Dedifferentiated amniotic fluid mesenchymal stem cell (primary cell): ENCODE results near the gene ZNF691.
"Not testable (repeated sequence)": the region's sequence is repeated elsewhere in the genome, so short reads cannot be mapped to it uniquely, and the experiment has no call there.

Experiments
- DNase-seq: peaks from one replicate; pipeline ENCODE4 v3.0.0-alpha.2; 2016; ENCODE audit errors: extremely low spot score

Gene ZNF691

GRCh38 chr1:42832641-42833240 lies 13.7 kb upstream of the ZNF691 start:
- no peak for DNase-seq

- DNase-seq = no peak
Measured at GRCh38 chr1:42833981-42834380, 12.4 kb upstream of the ZNF691 start.

DNA sequence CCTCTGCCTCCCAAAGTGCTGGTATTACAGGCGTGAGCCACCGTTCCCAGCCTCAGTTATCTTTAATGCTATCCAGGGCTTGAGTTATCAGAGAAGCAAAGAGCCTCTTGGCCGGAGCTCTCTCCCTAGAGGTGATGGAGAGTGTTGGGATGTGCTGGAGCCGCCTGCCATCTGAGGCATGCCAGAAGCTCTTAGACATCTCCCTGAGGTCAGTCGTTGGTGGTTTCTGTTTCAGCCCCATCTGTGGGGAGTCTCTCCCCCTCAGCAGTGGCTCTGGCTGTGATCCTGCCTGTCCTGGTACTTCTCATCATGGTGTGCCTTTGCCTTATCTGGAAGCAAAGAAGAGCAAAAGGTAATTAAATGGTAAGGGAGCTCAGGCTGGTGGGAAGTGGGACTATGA lies 11.6 kb upstream of the ZNF691 start:
- no peak for DNase-seq

DNA sequence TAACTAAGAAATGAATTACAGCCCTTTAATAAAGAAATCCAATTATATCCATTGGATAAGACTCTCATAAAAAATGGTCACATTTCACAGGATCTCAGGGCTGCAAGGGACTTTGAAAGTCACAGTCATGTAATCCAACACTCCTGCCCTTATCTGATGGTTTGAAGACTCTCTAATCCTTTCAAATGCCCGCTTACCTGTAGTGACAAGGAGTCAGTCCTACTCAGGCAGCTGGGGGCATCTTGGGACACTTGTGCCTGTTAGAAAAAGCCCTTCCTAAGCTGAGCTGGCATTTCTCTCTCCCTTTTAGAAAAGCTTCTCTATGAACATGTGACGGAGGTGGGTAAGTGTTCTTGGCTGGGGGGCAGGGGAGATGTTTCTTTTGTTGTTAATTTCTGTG lies 11.0 kb upstream of the ZNF691 start:
- no peak for DNase-seq

DNA sequence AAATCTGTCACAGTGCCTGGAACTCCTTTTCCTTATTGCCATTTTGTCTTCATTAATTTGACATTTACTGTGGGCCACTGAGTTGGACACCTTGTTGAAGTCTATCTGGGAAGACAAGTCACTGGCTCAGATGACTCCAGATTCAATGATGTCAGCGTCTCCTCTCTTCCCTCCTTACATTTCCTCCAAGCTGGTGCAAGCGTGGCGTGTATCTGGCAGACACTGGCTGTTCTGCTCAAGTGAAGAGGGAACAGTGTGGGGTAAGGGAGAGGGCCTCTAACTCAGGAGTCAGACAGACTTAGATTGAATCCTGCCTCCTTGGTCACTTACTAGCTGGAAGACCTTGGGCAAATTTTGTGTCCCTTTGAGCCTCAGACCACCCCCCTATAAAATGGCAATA lies 8.7 kb upstream of the ZNF691 start:
- DNase-seq = no peak

DNA sequence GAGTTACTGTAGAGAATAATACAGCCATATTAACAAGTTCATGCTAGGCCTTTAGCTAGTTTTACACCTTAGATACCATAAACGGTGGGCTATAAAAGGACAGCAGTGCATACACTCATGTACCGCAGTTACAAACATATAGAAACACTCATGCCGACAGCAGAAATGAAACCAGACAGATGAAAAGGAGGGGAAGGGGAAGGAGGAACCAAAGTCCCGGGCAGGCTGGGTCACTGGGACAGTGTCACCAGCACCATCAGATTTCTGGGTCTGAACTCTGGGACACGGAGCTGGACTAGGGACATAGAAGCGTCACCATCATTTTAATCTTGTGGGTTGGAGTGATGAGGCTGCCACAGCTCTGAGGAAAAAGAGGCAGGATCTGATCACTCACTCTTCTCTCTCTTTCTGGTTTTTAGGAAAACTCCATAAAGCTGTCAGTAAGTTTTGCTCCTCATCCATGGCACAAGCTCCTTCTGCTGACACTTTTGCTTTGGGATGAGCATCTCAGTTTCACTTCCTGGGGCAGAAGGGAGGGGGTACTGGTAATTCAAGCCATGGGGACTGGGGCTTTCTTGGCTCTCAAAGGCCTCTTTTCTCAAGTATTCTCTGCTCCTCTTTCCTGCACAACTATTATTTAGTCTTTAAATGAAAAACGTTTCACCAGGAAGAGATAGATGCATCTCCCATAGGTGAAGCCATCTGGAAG lies 7.8 kb upstream of the ZNF691 start:
- DNase-seq = no peak

DNA sequence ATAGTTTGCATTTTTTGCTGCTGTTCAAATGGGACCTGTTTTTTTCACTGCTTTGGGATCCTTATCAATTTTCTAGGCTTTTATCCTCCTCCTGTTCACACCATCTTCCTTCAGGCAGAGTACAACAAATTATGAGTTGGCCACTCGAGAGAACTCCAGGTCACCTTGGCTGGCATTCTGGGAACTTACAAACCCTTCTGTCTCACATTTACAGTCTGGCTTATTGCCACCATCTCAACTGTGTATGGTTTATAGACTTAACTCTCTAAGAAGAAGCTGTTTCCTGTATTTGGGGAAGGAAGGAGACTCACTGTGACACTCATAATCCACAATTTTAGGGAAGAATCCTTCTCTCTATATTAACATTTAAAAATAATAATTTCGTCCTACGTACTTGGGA lies 5.4 kb upstream of the ZNF691 start:
- no peak for DNase-seq

- DNase-seq = no peak
Measured at GRCh38 chr1:42841440-42842147, 4.8 kb upstream of the ZNF691 start.

GRCh38 chr1:42844592-42845140 lies 1.7 kb upstream of the ZNF691 start:
- no peak for DNase-seq

GRCh38 chr1:42845193-42845592 lies 1.2 kb upstream of the ZNF691 start:
- no peak for DNase-seq

GRCh38 chr1:42845866-42846256 lies 552 bp upstream of the ZNF691 start:
- DNase-seq = no peak

DNA sequence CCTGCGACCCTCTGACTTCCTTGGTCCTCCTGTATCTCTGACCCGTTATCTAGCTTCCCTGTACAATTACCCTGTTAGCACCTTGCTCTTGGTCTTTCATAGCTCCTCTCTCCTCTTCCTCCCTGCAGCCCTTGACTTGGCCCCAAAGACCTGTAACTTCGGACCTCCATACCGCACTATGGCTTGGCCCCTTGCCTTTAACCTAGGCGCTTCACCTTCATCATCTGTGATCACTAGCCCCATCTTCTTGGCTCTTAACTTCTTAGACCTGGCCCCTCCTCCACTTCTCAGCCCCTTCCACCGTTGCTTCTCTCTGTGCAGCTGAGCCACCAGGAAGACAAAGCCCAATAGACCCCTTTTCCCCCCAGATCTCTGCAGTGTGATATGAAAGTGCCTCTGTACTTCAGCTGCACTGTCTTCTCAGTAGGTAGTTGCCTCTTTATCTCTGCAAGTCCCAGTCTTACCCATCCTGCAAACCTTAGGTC lies 740 bp downstream of the ZNF691 start:
- no peak for DNase-seq

GRCh38 chr1:42847721-42848460 lies 1.5 kb downstream of the ZNF691 start:
- no peak for DNase-seq

DNA sequence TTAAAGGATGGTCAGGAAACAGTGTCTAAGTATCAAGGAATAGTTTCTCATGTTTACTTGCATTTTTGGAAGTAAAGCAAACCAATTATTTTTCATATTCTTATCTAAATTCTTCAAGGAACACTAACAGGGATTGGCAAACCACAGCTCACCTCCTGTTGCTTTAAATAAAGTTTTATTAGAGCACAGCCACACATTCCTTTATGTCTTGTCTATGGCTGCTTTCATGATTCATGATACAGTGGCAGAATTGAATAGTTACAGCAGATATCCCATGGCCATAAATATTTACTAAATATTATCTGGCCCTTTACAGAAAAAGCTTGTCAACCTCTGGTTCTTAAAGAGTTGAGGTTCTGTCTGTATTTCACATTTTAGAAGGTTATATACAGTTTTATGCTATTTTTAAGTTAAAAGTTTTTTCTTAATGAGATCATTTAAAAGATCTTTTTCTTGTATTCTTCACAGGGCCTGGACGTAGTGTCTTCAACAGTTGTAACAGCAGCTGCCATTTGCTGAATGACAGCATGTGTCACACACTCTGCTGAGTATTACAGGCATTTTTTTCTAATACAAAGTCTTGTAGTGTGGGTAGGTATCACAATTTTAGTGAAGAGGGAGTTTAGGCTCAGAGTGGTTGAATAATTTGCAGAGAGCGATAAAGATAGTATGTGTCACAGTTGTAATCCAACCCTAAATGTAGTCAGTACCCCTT lies 2.6 kb downstream of the ZNF691 start:
- no peak for DNase-seq

DNA sequence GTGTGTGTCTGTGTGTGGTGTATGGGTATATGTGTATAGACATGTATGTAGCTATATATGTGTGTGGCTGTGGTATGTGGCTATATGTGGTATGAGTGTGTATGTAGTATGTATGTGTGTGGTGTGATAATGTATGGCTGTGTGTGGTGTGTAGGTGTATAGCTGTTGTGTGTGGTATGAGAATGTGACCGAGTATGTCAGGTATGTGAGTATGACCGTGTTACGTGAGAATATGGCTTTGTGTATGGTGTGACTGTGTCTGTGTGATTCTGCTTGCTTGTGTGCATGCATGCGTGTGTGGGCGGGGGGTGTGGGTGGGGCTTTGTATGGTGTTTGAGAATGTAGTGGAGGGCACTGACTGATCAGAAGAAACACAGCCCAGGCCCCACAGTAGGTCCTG lies 3.5 kb downstream of the ZNF691 start:
- no peak for DNase-seq

DNA sequence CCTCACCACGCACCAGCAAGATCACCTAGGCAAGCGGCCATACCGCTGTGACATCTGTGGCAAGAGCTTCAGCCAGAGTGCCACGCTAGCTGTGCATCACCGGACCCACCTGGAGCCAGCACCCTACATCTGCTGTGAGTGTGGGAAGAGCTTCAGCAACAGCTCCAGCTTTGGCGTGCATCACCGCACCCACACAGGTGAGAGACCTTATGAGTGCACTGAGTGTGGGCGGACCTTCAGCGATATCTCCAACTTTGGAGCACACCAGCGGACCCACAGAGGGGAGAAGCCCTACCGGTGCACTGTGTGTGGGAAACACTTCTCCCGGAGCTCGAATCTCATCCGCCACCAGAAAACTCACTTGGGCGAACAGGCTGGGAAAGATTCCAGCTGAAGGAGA lies 5.0 kb downstream of the ZNF691 start:
- DNase-seq = no peak

DNA sequence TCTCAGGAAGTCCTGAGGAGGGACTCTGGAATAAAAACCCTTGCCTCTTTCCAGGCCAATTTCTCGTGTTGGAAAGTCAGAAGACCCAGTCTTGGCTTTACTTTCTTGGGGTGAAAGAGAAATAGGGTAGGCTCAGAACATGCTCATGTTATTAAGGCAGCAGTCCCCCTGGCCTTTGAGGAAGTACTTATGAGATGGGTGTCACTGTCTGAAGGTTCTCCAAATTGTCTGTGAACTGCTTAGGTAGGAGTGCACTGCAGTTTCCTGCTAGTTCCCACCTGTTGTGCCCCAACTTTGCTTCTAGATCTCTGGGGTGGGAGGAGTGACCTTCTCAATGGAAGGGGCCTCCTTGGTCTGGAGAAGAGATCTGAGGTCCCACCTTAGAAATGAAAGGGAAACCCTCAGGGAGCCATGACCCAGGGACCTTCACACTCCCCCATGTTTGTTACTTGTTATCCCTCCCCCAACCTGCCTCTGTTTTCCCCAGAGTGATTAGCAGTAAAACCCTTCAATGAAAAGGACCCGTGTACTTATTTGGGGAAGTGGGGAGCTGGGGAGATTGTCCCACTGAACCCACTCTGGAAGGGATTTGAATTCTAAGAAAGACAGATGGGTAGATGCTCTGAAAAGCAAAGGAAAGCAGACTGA lies 5.7 kb downstream of the ZNF691 start:
- DNase-seq = no peak

GRCh38 chr1:42852608-42852980 lies 6.2 kb downstream of the ZNF691 start:
- DNase-seq = no peak

- DNase-seq = no peak
Measured at GRCh38 chr1:42853116-42853884, 6.9 kb downstream of the ZNF691 start.

DNA sequence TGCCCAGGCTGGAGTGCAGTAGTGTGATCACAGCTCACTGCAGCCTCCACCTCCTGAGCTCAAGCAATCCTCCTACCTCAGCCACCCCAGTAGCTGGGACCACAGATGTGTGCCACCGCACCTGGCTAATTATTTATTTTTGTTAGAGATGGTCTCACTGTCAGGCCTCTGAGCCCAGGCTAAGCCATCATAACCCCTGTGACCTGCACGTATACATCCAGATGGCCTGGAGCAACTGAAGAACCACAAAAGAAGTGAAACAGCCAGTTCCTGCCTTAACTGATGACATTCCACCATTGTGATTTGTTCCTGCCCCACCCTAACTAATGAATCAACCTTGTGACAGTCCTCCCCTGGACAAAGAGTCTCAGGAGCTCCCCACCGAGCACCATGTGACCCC lies 10.1 kb downstream of the ZNF691 start:
- not testable (repeated sequence) for DNase-seq
